Activated T-helper 1 cell treated with anti-CD3 and anti-CD28 coated beads, Interleukin-2, amount 50 U/mL, for 16 hours (primary cell): Measurements from ENCODE around the gene ETV5.

ENCODE experiments used
- DNase-seq, 2 donors: peaks; one replicate each; pipeline ENCODE4 v3.0.0-alpha.2; 2020; ENCODE audit warnings: low read depth in 1 of 2, low spot score in 1 of 2

Gene ETV5

DNA sequence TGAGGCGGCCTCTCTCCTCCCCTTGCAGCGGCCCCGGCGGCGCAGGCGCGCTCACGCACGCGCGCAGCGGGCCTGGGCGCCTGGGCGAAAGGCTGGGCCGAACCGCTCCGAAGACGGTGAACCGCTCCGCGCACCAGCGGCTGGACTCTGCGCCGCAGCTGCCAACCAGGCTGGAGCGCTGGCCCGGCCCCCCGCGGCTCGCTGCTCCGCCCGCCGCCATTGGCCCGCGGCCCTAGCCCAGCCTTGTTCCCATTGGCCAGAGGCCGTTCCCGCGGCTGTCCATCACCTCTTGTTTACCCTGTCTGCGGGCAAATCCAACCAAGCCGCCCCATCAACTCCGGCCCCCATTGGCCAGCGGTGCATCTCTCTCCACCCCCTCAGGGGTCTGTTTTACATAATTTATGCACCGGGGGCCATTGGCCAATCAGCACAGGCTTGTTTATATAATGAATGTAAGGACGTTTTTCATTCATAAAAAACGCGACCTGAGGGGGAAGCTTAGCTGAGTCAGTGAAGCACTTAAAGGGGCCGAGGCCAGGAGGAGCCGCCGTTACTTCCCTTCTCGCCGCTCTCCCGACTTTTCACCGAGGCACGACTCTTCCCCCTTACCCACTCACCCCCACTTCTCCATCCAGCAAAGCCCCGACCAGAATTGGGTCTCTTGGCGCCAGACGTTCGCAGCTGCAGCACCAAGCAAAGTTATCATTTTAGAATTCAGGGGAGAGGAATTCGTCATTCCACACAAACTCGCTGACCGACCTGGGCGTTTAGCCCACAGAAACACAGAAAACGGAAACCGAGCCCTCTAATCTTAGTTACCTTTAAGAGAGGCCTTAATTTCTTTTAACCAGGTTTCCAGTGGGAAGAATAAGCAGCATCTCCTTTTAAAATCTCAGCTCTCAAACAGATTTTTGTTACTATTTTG lies at the start of gene ETV5:
Gene ETV5 (minus strand): TSS at position 149 of the 925 bp plus-strand sequence. CDS start 3,221 bp downstream, outside the sequence.
- peak; percentile 42 to 82 for DNase-seq

DNA sequence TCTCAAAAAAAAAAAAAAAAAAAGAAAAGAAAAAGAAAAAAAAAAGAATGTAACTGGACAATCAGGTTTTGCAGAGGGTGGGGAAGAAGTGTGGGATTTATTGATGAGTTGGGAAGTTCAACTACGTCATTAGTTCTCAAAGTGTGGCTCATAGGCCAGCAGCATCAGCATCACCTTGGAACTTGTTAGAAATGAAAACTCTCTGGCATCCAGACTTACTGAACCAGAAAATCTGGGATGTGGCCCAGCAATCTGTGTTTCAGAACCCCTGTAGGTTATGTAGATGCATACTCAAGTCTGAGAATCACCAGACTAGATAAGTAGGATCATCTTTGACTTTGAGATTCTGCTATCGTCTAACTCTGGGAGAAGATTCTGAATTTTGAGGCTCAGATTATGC lies 45.8 kb upstream of the ETV5 start:
- no peak for DNase-seq

DNA sequence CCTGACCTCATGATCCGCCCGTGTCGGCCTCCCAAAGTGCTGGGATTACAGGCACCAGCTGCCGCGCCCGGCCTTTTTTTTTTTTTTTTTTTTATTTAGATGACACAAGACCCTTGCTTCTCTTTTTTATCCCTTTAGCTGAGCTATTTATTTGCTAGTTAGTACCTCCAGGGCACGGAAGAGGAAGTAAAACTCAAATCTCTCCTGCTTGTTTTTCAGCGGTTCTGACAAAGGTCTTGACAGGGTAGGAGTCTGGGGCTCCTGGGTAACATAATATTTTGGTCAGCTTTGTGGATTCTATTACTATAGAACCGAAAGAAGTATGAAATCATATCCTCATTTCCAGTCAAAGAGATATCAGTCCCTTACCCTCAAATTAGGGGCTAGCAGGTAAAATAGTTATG lies 44.0 kb upstream of the ETV5 start:
- DNase-seq, result no peak

DNA sequence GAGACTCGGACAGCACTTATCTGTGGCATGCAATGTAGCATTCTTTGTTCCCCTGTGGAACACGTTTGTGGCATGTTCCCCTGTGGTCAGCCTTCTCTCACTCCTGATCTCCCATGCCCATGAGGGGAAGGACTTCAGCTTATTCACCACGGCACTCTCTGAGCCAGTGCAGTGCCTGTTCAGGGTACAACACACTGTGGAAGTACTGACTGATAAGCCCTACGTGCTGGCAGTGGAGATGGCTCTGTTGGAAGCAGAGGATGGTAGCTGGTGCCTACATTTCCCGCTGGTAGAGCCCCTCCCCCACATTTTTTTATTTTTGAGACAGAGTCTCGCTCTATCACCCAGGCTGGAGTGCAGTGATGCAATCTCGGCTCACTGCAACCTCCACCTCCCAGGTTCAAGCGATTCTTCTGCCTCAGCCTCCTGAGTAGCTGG lies 43.5 kb upstream of the ETV5 start:
- DNase-seq, result no peak

DNA sequence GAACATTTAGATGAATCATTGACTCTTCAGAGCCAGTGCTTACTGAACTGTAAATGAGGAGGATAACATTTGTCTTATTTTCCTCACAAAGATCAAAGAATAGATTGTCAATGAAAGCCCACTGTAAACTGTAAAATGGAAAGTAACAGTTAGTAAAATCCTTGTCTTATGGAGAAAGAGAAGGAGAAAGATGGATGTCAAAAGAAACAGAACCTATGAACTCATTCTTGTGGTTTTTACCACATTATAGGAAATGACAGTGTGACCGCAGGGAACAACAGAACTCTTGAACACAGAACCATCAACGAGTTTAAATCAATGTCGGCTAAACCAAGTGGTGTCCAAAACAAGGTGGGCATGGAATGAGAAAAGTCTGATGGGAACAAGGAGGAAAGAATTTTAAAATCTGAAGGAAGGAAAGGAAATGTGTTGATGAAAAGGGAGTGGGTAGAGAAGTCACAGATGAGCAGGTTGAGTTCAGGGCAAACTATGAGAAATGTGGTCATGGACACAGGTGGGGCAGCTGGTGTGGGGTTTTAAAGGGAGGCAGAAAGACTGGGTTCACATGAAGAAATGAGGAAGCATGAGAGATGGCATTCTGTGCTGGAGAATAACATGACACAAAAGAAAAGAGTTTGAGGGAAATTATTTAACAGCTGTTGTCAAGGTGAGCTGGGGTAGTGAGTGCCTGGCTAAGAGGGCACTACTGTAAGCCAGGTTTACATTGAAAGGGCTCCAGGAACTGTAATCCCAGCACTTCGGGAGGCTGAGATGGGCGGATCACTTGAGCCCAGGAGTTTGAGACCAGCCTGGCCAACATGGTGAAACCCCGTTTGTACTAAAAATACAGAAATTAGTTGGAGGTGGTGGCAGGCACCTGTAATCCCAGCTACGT lies 42.4 kb upstream of the ETV5 start:
- no peak for DNase-seq

DNA sequence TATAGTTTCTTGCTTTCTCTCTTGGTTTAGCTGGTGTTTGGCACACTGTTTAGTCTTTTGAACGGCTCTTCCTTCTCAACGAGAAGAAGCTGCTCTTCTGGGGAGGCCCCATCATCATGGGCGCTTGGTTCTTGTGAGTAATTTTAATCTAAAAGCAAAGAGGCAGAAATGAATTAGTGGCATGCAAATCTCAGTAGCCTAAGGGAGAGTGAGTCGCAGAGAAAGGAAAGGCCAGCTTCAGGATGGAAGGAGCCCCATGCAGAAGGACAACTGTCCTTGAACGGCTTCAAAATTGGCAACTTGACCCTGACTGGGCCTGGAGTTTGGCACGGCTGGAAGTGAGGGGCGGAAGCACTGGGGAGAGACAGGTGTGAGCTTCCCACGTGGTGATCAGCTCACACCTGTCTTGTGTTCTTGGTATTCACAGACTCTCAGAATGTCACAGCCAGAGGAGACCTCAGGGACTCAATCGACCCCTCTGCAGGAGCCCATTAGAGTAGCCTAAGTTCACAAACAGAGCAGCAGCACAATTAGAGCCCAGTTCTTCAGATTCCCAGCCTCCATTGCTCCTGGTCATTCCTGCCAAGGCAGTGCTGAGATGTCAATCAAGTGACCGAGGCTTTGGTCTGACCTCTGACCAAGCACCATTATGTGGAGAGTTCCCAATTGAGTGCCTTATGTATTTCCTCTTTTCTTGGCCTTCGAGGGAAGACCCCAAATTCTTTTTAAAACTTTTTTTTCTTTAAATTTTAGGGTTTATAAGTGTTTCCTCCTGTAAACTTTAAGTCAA lies 41.3 kb upstream of the ETV5 start:
- no peak for DNase-seq

DNA sequence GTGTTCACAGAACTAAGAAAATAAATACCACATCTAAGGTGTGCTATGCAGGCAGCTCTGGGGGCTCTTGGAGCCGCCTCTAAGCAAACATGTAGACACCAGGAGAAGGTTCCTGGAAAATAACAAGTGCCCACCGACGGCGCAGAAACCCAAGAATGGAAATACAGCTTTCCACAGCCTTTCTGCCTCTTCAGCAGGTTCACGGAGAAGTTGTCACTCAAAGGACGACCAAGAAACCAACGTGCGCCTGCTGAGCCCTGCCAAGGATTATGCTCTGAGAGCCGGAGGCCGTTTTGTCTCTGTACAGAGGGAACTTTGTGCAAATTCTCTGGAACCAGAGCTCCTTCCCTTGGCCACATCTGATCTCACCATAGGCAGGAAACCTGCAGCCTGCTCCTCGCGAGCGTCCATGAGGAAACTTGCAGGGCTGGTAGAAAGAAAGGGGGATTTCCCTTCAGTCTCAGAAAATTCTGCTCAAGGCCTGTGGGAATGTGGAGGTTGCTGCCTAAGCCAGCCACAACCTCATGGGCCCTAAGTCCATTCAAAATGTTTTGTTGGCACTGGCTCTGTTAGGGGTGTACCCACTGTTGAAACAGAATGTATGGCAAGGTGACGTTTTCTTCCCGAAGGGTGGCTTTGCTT lies 40.6 kb upstream of the ETV5 start:
- no peak for DNase-seq

DNA sequence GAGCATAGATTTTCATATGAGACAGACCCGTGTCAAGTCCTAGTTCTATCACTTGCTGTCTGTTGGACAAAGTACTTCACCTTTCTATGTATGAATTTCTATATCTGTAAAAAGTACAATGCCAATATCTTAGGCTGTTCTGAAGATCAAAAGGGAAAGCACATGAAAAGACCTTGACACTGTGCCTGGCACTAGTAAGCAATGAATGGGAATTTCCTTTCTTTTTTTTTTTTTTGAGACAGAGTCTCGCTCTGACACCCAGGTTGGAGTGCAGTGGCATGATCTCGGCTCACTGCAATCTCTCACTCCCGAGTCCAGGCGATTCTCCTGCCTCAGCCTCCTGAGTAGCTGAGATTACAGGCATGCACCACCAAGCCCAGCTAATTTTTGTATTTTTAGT lies 35.4 kb upstream of the ETV5 start:
- no peak for DNase-seq

DNA sequence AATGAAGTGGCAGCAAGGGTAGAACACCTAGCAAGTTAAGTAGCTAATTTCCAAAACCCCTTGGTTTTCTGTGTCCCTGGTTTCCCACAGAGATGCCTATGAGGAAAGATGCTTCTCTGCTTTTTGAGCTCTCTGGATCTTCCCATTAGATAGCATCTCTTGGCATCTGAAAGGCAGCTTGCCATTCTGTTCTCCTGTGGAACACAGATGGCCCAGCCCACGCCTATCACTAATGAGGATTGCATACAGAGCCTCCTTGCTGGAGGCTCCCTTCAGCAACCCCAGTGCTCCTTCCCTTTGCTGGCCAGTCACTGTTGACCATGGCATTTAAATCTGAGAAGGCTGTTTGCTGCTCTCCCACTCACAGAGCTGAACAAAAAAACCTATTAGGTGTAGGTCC lies 34.4 kb upstream of the ETV5 start:
- DNase-seq, result no peak

DNA sequence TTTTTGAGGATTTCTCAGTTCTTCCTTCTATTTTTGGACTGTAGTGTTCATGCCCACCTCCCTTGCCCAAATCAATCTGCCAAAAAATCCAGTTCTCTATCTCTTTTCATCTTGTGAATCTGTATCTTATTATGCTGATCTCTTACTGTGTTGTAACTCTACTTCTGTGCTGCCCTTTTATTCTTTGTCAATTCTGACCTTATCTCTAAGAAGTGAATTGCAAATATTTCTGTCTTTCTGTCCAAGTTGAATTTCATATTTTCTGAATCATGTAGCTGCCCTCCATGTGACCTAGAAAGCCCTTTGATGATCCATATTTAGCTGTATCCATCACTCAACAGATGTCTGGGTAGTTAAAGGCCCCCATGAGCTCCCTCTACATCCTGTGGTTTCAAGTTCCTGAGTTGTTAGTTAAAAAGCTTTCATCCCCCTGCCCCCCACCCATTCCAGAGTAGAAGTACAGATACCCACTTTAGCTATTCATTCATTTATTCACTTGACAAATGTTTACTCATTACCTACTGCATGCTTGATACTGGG lies 33.6 kb upstream of the ETV5 start:
- no peak for DNase-seq

DNA sequence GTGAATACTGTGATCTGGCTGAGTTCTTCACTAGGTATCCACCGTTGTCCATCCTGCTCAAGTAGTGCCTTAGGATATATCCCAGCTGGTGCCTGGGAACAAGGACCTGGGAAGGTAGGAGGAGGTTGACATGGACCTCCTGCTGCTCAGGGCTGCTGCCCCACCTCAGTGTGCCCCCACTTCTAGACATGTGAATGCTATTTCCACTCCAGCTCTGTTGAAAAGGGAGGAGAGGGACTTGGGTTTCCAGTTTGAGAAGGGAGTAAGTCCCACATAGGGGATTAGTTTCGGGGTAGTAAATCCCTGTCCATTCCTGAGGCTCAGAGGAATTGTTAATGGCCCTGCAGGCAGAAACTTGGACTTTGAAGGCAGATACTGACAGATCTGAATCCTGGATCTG lies 32.9 kb upstream of the ETV5 start:
- no peak for DNase-seq

DNA sequence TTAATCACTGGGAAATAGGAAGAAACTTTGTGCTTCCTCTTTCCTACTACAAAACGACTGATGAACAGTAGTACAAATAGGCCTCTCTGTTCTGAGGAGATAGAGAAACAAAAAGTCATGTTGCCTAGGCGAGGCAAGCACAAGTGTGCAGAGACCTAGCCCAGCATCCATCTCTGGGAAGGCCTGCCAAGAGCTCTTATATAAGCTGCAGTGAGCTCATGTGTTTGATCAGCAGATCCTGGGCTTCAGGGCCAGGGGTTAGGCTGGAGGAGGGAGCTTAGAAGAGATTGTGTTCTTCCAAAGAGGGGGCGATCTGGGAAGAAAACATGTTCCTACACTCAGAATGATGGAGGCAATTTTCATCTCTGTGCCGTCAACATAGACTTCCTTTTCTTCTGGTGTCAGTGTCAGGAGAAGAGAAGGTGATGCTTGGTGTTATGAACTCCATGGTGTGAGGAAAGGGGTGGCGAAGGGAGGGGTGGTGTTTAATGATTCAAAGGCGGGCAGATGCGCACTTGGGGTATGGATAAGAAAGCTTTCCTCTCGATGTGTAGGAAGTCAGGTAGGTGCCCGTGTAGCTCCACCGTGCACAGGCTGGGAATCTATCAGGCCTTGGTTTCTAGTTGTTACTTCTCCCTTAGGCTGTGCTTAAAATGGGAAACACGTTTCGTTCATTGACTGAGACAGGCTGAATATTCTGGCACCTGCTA lies 29.5 kb upstream of the ETV5 start:
- DNase-seq, result no peak

DNA sequence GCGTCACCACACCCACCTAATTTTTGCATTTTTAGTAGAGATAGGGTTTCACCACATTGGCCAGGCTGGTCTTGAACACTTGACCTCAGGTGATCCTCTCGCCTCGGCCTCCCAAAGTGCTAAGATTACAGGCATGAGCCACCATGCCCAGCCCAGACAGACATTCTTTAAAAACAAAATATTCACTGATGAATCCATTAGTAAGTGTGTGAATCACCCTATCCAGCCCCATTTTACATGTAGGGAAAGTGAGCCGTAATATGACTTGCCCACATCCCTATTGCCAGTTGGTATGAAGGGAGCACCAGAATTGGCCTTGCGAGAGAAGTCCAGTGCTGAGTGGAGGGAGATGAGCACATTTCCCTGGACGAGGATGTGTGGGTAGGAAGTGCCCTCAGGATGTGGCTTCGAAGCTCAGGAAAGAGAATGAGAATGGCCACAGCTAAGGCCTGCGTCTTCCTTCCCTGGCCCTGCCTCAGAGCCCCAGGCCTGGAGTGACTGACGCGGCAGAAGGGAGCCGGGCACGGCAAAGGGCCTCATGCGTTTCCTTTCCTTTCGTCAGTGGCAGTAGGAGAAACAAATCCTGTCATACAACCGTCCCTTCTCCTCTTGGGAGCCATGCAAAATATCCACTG lies 28.3 kb upstream of the ETV5 start:
- DNase-seq, result no peak

DNA sequence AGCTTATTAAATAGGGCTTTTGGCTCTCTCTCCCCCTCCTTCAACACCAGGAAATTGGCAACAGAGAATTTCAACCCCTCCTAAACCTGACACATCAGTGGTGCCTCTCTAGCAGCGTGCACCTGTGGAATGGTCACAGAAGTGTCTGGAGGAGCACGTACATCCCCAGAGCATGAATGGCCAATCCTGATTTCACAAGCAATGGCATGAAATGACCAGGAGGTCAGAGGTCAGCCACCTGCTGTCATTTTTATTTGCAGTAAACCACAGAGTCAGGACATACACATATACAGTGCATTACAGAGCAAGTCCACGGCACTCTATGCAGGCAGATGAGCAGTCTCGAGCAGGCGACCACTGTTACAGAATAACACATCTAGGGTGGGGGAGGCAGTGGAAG lies 25.1 kb upstream of the ETV5 start:
- DNase-seq, result no peak

DNA sequence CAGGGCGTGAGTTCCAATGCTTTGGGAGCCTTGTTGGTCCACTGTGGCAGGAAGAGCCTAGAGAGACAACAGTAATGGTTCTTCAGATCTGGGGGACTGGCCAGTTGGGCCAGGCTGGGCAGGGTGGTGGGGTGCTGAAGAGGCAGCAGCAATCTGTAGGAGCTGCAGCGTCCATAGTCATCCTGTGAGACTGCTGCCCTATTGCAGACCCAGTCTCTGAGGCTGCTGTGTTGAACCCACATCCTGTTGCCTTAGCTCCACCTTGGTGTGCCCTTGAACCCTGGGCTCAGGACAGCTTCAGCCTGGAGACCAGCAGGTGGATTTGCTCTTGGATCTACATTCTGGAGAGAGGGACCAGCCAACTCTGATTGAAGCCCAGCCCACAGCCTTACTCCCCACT lies 23.6 kb upstream of the ETV5 start:
- DNase-seq, result no peak

DNA sequence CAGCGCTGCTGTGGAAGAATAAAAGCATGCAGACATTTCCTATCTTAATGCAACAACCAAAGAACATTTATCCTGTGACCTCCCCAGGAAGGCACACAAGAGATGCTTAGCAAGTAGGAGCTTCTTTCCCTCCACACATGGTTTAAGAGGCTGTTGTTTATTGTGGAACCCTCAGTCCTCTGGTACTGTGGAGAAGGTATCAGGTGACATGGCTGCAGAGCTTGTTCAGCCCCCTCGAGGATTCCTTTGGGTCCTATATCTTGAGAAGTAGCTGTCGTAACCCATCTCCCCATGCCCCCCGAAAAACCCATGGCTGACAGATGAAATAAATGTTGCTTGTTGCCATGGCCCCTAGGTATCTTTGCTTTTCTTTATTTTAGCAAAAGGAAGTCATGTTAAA lies 20.3 kb upstream of the ETV5 start:
- DNase-seq, result no peak

DNA sequence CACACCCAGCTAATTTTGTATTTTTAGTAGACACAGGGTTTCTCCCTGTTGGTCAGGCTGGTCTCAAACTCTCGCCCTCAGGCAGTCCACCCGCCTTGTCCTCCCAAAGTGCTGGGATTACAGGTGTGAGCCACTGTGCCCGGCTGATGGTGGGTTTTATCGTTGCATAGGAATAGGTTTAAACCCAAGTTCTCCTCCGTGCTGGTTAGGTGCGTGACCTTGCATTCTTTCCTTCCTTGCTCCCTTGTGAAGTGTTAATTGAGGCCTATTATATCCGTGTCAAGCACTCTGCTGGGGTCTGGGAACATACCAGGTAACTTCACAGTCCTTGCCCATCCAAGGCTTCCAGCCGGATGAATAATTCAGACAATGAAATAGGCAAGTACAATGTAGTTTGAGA lies 19.3 kb upstream of the ETV5 start:
- no peak for DNase-seq

DNA sequence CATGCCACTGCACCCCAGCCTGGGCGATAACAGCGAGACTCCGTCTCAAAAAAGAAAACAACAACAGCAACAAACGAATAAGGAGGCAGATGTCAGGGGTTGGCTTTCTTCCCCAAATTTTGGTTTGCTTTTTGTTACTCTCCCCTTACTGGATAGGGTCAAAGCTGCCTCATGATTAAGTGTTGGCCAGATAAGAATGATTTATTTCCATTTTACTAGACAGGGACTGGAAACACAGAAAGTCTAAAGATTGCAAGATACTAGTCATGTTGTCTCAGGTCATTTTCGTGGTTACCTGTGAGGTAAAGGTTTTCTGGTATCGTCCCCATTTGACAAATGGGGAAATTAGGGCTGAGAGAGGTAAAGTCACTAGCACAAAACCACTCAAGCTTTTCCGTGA lies 18.6 kb upstream of the ETV5 start:
- no peak for DNase-seq

DNA sequence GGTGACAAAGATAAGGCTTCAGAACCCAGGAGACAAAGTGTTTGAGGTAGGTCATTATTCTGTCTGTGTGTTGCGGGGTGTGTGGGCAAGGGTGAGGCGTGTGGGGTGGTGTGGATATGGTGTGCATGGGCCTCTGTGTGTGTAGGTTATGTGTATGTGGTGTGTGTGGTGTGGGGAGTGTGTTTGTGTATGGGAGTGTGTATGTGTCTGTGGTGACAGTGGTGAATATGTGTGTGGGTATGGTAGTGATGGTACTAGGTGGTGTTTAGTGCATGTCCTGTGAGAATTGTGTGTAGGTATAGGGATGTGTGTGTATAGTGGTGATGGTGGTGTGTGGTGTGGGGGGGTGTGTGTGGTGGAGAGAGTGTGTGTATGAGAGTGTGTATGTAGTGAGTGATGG lies 16.2 kb upstream of the ETV5 start:
- no peak for DNase-seq
